Spinal cord (tissue), 10 donors: ENCODE data around the gene HDAC4. TPM values are rescaled to one million over a fixed set of nuclear protein-coding genes. Genes with fewer than 3 reads are reported as not detected.

Source experiments
- DNase-seq, 6 donors: peaks; one replicate each; pipeline versions ENCODE4 v3.0.0 to v3.0.0-alpha.2; 2013 to 2015; ENCODE audit warnings: low spot score in 6 of 6, low read depth in 4 of 6
- H3K27ac ChIP-seq: one replicate; pipeline ENCODE4 v1.5.1; 2013; ENCODE audit warnings: low read depth, low read length, control low read depth
- H3K27me3 ChIP-seq: one replicate; pipeline ENCODE4 v1.6.1; 2013; ENCODE audit warnings: low read length; ENCODE audit not compliant: control insufficient read depth, insufficient read depth
- H3K36me3 ChIP-seq: one replicate; pipeline ENCODE4 v1.6.1; 2013; ENCODE audit warnings: low read length; ENCODE audit not compliant: control insufficient read depth, insufficient read depth
- H3K4me1 ChIP-seq: one replicate; pipeline ENCODE4 v1.6.1; 2013; ENCODE audit warnings: low read length; ENCODE audit not compliant: control insufficient read depth, insufficient read depth
- H3K4me3 ChIP-seq: one replicate; pipeline ENCODE4 v1.5.1; 2013; ENCODE audit warnings: low read depth, low read length, control low read depth
- H3K9me3 ChIP-seq: one replicate; pipeline ENCODE4 v1.6.1; 2013; ENCODE audit warnings: low read length; ENCODE audit not compliant: control insufficient read depth, insufficient read depth
- WGBS: methylation state at CpG from one replicate; pipeline ENCODE4 v1.1.5; 2013; ENCODE audit warnings: missing lambda C conversion rate; ENCODE audit not compliant: insufficient coverage; 5-methylcytosine and 5-hydroxymethylcytosine counted together
- polyA plus RNA-seq, 2 donors: library from polyadenylated mRNA; unstranded; fragments of 120-200 nt; gene quantifications; one replicate each; pipeline ENCODE4 v1.2.1, GENCODE V29; 2013; ENCODE audit not compliant: insufficient read length in 2 of 2
- small RNA-seq: library from RNA; depleted of rRNA; stranded (forward); fragments of <200 nt; gene quantifications from one replicate; pipeline ENCODE3, GENCODE V24; 2014; ENCODE audit warnings: low replicate concordance
- total RNA-seq, 2 donors: library from RNA; depleted of rRNA in 1 of 2; stranded (reverse); fragments of 120-200 nt in 1 of 2; fragments of >200 nt in 1 of 2; gene quantifications; one replicate each; pipeline versions ENCODE4 v1.2.3 to v1.2.4, GENCODE V29; 2013 to 2014
- donor health status: healthy.

Gene HDAC4
- total and polyA plus RNA-seq, 4 donors = 20.7 to 35.3 (median 25.4) TPM

DNA sequence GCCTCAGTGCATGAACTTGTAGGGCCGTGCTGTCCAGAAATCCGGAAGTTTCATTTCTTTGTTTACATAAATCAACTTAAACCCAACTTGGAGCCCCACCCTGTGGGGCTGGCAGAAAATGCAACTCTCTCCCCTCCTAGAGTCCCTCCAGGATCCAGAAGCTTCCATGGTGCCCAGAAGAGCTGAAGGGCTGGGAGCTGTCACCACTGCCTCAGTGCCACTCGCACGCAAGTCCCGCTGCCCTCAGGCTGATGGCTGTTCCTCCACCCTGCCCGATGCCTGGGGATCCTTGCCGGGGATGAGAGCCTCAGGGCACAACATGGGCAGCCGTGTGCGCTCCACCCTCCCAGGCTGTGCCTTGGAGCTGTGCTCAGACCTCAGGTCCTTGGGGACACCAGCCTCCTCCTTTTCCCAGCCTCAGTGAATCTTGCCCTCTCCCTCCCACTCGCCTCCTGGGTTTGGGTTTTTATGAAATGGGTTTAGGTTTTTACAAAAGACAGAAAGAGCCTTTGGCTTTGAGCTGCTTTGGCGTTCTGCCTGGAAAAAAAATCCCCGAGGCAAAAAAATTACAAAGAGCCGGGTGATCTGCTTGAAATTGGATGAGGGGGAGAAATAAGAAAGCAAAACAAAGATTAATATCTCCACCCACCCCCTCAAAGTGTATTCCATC, 397.7 kb downstream of the HDAC4 start:
- Histone ChIP-seq H3K36me3 (no peaks in the 10 kb centered on the region), H3K4me1 (peaks cover 11% of the 10 kb centered on the region), H3K9me3 (no peaks in the 10 kb centered on the region), H3K27ac (peak overlapping the region; percentile 73), H3K4me3 (no peak overlapping the region), H3K27me3 (no peaks in the 10 kb centered on the region)
- DNase-seq = peak in 2 of 6 donors; percentile 63 to 70
- WGBS = 70% methylated on average over 8 of the region's 13 CpGs

DNA sequence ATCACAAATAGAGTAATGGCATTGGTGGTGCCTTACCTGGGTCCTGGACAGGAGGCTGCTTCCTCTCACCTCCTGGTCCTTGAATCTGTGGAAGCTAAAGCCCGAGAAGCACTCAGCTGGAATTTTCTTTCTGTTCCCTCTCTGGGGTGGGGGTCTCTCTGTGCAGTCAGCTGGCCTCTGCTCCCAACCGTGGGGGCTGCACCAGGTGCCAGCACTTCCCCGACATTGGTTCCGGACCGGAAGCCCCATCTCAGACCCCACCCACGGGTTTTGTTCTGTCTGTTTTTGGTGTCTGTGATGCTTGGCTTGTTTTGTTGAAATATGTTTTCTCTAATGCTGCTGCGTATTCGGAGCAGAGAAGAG, 398.2 kb downstream of the HDAC4 start:
- Histone ChIP-seq H3K4me3 (no peak overlapping the region), H3K9me3 (no peaks in the 10 kb centered on the region), H3K27ac (peak overlapping the region; percentile 73), H3K27me3 (no peaks in the 10 kb centered on the region), H3K4me1 (peaks cover 11% of the 10 kb centered on the region), H3K36me3 (no peaks in the 10 kb centered on the region)
- WGBS = 83% methylated on average over 2 of the region's 8 CpGs
- no peak for DNase-seq

DNA sequence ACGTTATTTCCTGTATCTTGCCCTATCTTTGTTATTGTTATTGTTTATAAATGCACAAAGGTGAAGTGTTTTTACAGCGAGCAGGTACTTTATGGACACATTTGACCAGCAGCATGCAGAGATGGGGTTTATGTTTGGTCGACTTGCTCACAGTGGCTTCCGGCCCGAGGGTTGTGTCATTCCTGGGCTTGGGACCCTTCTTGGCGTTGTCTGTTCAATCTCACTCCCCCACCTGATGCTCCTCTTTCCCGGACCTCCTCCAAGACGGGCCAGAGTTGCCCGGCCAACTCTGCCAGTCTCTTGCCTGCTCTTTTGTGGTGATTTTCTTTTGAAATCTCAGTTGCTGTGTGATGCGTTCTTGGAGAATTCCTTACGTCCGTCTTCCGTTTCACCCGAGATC, 399.0 kb downstream of the HDAC4 start:
- peaks cover 11% of the 10 kb centered on the region for H3K4me1 ChIP-seq
- 70% methylated on average over 4 of the region's 14 CpGs for WGBS
- no peaks in the 10 kb centered on the region for H3K27me3 ChIP-seq
- no peaks in the 10 kb centered on the region for H3K9me3 ChIP-seq
- H3K4me3 ChIP-seq = no peak overlapping the region
- H3K27ac ChIP-seq = no peak overlapping the region
- no peaks in the 10 kb centered on the region for H3K36me3 ChIP-seq
- DNase-seq = no peak

DNA sequence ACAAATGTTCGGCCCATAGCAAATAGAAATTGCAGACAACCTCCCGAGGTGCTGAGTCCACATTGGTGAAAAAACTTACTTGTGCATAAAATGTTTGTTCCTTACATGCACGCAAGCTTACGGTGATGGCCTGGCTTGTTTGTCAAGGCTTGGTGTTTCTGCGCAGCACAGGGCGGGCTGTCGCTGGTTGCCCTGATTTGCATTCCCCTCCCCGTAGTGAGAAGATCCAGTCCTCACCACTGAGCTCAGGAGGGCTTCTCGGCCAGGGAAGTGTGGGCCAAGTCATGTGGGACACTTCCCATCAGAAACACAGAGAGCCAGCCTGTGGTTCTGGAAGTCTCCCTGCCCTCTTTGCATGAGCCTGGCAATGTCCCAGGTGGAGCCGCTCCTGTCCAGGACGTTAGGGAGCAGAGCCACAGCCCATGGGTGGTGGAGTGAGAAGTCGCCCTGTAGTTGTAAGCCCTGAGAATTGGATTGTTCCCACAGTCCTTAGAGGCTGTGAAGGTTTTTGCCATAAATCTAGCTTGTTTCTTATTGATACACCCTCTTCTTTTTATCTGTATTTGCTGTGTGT, 400.2 kb downstream of the HDAC4 start:
- WGBS = 97% methylated on average over 9 of the region's 12 CpGs
- no peaks in the 10 kb centered on the region for H3K27me3 ChIP-seq
- H3K27ac ChIP-seq = no peak overlapping the region
- peaks cover 11% of the 10 kb centered on the region for H3K4me1 ChIP-seq
- no peak for DNase-seq
- no peak overlapping the region for H3K4me3 ChIP-seq
- no peaks in the 10 kb centered on the region for H3K9me3 ChIP-seq
- no peaks in the 10 kb centered on the region for H3K36me3 ChIP-seq

DNA sequence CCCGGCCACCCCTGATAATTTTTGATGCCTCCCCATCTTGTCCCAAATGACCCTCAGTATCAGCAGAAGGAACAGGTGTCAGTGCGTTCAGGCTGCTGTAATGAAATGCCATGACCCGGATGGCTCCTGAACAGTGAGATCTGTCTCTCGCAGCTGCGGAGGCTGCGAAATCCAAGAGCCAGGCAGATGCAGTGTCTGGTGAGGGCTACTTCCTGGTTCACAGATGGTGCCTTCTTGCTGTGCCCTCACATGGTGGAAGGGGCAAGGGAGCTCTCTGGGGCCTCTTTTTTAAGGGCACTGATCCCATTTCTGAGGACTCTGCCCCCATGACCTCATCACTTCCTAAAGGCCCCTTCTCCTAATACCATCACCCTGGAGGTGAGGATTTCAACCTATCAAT, 400.7 kb downstream of the HDAC4 start:
- no peaks in the 10 kb centered on the region for H3K36me3 ChIP-seq
- WGBS = 97% methylated on average over 6 of the region's 6 CpGs
- H3K9me3 ChIP-seq = no peaks in the 10 kb centered on the region
- H3K4me1 ChIP-seq = peaks cover 11% of the 10 kb centered on the region
- no peaks in the 10 kb centered on the region for H3K27me3 ChIP-seq
- no peak overlapping the region for H3K4me3 ChIP-seq
- no peak for DNase-seq
- H3K27ac ChIP-seq = no peak overlapping the region

DNA sequence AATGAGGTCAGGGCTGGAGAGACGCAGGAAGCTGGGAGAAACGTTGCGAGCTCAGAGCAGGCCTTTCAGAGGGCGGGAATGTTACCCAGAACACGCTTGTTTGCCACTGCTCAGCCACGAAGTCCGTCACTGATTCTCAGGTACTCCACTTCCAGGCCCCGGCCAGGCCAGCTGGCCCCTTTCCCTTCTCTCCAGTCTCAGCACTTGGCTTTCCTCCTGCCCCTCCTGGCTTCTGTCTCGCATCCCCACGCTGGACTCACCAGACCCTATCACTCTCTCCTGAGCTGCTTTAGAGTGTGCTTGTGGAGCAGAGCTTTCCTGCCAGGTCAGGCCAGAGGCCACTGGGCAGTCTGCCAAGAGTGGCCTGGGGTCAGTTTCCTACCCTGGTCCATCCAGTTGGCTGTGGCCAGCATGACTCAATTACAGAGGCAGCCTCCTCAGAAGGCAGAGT, 401.5 kb downstream of the HDAC4 start:
- H3K4me3 ChIP-seq = no peak overlapping the region
- H3K27ac ChIP-seq = no peak overlapping the region
- peaks cover 11% of the 10 kb centered on the region for H3K4me1 ChIP-seq
- 72% methylated on average over 10 of the region's 10 CpGs for WGBS
- DNase-seq = no peak
- H3K36me3 ChIP-seq = no peaks in the 10 kb centered on the region
- H3K9me3 ChIP-seq = no peaks in the 10 kb centered on the region
- no peaks in the 10 kb centered on the region for H3K27me3 ChIP-seq

DNA sequence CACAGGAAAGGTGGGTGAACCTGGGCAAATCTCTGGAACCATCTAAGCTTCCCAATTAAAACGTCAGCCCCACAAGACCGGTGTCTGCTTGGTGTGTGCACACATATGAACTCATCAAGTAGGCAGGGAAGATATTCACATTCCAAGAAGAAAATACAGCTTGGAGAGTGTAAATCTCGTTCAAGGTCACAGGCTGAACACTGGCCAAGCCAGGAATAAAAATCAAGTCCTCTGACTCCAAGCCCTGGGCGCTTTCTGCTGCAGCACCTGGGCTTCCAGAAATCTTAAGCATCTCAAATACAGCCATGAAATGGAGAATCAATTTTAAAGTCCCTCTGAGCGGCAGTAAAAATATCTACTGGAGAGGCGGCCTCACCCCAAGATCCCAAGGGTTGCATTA, 402.0 kb downstream of the HDAC4 start:
- WGBS = 55% methylated on average over 3 of the region's 6 CpGs
- Histone ChIP-seq H3K27me3 (no peaks in the 10 kb centered on the region), H3K9me3 (no peaks in the 10 kb centered on the region), H3K4me1 (peaks cover 11% of the 10 kb centered on the region), H3K27ac (no peak overlapping the region), H3K4me3 (no peak overlapping the region), H3K36me3 (no peaks in the 10 kb centered on the region)
- peak in 1 of 6 donors; percentile 20 for DNase-seq

Small RNAs within 50 kb of the gene (small RNA-seq; reads per million reads assigned to genes)
- gene MIR2467 (2.7 reads per million, percentile 92 among the genes with 10 or more reads in this experiment), gene MIR4269 (not detected), gene MIR4440 (not detected), gene MIR4441 (not detected)
